HEK293T (cell line): Measurements from ENCODE around the gene SLC12A8.

Experiments used
- ARNT ChIP-seq: fragments of 450-650 bp; IDR thresholded peaks from 2 replicates; pipeline ENCODE4 v1.6.1; 2017; ENCODE audit warnings: mild to moderate bottlenecking
- HDGF ChIP-seq: fragments of 450-650 bp; IDR thresholded peaks from 2 replicates; pipeline ENCODE4 v1.6.1; 2017; ENCODE audit warnings: antibody characterized with exemption, borderline replicate concordance
- ZNF384 ChIP-seq: fragments of 450-650 bp; IDR thresholded peaks from 2 replicates; pipeline ENCODE4 v1.6.1; 2016
- TF ChIP-seq, protein P1 (sequence below): fragments of 450-650 bp; IDR thresholded peaks from 2 replicates; pipeline ENCODE4 v1.6.1; 2016

DNA sequence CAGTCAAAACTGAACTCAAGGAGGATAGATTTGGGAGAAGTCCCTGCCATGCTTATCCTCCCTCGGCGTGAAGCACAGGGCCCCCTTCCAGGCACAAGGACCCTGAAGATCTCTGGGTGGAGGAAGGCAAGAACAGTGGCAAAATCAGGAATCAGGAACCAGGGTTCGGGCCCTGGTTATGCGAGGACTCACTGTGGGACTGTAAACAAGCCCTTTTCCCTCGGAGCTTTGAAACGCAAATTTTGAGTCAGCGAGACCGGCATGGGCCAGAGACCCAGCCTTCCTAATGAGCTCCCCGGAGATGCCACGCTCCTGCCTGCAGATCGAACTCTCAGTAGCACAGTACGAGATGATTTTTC lies 70.1 kb downstream of the SLC12A8 start:
- TF ChIP-seq, protein P1, sequence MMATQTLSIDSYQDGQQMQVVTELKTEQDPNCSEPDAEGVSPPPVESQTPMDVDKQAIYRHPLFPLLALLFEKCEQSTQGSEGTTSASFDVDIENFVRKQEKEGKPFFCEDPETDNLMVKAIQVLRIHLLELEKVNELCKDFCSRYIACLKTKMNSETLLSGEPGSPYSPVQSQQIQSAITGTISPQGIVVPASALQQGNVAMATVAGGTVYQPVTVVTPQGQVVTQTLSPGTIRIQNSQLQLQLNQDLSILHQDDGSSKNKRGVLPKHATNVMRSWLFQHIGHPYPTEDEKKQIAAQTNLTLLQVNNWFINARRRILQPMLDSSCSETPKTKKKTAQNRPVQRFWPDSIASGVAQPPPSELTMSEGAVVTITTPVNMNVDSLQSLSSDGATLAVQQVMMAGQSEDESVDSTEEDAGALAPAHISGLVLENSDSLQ = no peak
- TF ChIP-seq ARNT = no peak
- no peak for TF ChIP-seq ZNF384
- no peak for TF ChIP-seq HDGF
